ENCODE data around the gene CYP4B1. TPM values are rescaled to one million over a fixed set of nuclear protein-coding genes. Genes with fewer than 3 reads are reported as not detected.
"Not testable (repeated sequence)": the region's sequence is repeated elsewhere in the genome, so short reads cannot be mapped to it uniquely, and the experiment has no call there.

CYP4B1 gene
- total RNA-seq, 2 donors from 2014 or later, result 11.6 to 35.2 TPM

DNA sequence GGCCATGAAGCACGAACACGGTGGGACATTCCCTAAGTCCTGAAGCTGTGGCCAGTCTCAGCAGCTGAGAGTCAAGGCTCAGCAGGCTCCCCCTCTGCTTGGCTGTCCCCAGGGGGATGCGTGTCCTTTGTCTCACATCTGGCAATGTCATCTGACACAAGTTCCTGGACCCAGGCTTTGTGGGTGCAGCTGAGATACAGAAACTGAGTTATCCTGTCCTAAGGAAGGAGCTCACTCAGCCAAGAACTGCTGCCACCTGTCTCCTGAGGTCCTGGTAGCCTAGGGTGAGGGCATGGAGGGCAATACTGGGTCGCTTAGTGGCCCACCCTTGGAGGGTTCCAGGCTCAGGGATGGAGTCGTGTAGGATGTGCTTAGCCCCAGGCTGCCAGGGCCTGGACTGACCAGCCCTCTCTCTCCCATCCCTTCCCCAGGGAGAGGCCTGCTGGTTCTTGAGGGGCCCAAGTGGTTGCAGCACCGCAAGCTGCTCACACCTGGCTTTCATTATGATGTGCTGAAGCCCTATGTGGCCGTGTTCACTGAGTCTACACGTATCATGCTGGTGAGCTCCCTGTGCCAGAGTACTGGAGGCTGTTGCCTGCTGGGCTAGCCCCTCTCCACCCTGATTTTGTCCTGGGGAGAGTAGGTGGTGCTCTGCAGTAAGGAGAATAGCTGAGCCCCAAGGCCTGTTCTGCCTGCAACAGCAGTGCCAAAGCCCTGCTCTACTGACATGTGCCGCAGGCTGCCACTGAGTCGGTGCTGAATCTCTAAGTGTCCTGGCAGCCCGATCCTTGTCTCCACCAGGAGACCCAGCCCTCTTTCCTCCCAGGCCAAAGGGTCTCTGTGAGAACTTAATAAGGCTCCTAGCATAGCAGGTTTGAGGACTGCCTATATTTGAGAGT is 13.5 kb downstream of the CYP4B1 start:
- intact Hi-C loops (cut with DNase I), result no loop called here
- no peak for DNase-seq (ENCODE audit: low spot score)

DNA sequence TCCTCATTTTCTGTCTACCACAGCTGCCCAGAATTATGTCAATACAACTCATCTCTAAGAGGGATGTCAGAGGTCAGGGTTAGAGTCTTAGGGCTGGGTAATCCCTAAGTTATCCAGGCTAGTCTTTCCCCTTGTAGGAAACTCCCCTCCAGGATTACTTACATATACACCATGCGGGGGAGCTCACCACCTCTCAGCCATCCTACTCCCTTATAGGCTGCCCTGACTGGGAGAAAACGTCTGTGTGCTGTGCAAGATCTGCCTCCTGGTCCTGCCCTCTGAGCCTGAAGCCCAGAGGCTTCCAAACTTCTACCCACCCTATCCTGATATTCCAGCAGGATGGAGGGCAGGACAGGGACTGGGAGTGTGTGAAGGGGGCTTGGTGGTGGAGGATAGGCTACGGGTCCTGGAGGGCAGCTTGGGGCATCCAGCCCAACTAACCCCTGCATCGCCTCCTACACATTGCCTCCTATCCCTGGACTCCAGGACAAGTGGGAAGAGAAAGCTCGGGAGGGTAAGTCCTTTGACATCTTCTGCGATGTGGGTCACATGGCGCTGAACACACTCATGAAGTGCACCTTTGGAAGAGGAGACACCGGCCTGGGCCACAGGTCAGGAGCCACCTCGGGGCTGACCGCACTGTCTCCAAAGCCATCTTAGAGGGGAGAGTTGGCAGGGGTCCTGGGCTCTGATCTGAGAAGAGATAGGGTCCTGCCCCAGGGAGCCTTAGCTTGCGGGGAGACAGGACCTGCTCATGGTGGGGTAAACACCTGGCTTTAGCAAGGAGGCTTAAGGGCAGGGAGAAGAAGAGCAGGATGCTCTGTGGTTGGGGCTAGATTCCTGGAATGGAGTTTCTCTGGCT is 14.4 kb downstream of the CYP4B1 start:
- intact Hi-C loops (cut with DNase I), result no loop called here
- no peak for DNase-seq (ENCODE audit: low spot score)

DNA sequence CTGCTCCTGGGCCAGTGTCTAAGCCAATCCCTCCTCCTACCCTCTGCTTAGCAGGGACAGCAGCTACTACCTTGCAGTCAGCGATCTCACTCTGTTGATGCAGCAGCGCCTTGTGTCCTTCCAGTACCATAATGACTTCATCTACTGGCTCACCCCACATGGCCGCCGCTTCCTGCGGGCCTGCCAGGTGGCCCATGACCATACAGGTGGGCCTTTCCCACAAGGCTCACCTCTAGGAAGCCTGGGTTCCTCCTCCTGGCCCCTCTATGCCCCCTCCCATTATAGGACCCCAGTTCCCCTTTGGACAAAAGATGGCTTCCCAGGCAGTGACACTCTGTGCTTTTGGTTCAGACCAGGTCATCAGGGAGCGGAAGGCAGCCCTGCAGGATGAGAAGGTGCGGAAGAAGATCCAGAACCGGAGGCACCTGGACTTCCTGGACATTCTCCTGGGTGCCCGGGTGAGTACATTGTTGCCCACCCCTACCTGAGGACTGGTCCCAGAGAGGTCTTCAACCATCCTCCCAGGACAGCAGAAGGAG is 15.1 kb downstream of the CYP4B1 start:
- intact Hi-C loops (cut with DNase I), result no loop called here

DNA sequence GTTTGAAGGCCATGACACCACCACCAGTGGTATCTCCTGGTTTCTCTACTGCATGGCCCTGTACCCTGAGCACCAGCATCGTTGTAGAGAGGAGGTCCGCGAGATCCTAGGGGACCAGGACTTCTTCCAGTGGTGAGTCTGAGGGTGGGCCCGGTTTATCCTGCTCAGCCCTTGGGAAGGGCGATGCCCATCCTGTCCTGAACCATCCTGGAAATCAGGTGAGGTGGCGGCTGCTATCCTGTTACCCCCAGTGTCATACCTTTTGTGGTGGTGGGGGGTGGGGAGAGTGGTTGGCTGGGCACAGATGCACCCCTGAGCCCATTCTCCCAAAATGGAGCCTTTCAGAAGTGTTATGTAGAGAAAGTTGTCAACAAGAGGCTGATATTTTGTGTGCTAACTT is 16.3 kb downstream of the CYP4B1 start:
- no peak for DNase-seq (ENCODE audit: low spot score)
- intact Hi-C loops (cut with DNase I), result no loop called here

More for the DNA sequence above, 15.1 kb downstream of the CYP4B1 start:
- no peak for DNase-seq (ENCODE audit: low spot score)

DNA sequence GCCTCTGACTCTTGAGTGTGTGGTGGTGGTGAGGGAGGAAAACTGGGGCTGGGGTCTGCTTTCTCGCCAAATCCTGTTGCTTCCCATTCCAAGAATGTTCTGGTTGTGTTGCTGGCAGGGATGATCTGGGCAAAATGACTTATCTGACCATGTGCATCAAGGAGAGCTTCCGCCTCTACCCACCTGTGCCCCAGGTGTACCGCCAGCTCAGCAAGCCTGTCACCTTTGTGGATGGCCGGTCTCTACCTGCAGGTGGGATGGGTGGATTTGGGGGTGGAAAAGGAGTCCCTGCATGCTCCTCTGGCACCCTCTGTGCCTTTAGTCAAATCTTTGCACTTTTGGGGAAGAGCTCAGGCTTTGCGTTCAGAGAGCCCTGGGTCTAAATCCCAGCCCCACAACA is 18.1 kb downstream of the CYP4B1 start:
- DNase-seq (ENCODE audit: low spot score), result no peak

DNA sequence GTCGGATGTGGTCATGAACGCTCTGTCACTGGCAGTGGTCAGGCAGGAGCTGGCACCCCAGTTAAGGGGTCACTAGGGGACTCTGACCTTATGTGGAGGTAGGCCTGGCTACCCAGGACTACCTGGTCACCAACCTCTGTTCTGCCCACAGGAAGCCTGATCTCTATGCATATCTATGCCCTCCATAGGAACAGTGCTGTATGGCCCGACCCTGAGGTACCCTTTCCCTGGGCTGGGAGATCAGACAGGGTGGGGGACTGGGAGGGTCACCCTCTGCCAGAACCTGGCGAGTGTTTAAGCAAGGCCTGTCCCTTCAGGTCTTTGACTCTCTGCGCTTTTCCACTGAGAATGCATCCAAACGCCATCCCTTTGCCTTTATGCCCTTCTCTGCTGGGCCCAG is 19.0 kb downstream of the CYP4B1 start:
- DNase-seq (ENCODE audit: low spot score), result no peak
- intact Hi-C loops (cut with DNase I), result no loop called here

More for the DNA sequence above, 18.1 kb downstream of the CYP4B1 start:
- intact Hi-C loops (cut with DNase I), result no loop called here

DNA sequence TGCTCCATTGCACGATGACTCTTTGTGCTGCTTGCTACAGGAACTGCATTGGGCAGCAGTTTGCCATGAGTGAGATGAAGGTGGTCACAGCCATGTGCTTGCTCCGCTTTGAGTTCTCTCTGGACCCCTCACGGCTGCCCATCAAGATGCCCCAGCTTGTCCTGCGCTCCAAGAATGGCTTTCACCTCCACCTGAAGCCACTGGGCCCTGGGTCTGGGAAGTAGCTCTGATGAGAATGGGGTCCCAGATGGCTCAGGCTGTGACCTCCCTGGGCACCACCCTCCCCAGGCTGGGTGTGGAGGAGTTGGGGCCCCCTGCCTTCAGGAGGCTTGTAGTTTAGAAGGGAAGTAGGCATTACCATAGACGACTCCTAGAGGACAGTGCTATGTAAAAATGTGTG is 19.7 kb downstream of the CYP4B1 start:
- no peak for DNase-seq (ENCODE audit: low spot score)
- intact Hi-C loops (cut with DNase I), result no loop called here

DNA sequence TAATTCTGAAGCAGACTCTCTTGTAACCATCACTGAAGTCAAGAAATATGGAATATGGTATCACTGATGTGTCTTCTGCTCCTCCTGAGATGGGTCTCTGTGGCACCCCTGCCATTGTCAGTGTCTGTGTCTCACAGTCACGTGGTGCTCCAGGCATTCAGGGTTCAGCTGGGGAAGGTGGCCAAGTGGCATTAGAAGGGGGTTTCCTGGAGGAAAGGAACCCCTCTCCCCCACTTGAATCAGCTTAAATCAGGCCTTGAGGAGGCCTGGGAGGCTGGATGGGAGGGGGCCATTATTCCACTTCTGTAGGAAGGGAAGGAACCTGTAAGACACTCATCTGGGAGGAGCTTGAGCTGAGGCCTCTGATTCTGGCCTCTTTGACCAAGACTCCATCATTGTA is 20.5 kb downstream of the CYP4B1 start:
- no peak for DNase-seq (ENCODE audit: low spot score)
- intact Hi-C loops (cut with DNase I), result no loop called here

DNA sequence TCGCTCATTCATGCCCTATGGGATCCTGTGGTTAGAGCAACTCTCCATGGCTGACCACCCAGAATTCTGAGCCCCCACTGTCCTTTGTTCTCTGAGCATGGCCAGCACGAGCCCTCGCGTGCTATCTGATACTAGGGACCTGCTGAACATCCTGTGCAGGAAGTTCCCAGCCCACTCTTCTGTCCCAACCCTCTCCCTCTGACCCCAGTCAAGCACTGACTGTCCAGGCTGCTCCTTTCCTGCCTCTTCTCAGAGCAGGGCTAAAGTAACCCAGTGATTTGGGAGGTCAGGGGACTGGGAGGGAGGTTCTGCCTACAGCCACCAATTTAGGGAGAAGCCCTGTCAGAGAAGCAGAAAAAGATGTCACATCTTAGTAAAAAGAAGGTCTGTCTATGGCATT is 21.2 kb downstream of the CYP4B1 start:
- intact Hi-C loops (cut with DNase I), result no loop called here
- no peak for DNase-seq (ENCODE audit: low spot score)

DNA sequence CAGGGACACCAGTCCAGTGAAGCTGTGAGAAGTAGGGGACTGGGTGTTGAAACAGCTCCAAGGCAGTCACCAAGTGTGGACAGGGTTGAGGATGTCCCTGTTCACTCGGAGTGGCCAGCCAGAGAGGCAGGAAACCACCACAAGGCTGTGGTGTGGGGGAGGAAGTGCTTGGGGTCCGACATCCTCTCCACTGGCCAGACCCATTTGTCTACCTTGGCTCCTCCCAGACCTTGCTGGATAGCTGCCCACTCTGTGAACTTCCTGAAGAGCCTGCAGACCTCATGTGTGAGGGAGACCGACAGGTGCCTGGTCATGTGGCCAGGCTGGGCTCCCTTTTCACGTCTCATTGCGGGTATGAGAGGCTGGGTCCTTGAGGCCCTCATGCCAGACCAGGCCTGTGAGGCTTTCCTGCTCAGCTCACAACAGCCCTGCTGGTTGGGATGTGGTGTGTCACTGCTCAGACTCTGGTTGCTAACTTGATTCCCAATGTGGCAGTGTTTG is 21.8 kb downstream of the CYP4B1 start:
- no peak for DNase-seq (ENCODE audit: low spot score)

DNA sequence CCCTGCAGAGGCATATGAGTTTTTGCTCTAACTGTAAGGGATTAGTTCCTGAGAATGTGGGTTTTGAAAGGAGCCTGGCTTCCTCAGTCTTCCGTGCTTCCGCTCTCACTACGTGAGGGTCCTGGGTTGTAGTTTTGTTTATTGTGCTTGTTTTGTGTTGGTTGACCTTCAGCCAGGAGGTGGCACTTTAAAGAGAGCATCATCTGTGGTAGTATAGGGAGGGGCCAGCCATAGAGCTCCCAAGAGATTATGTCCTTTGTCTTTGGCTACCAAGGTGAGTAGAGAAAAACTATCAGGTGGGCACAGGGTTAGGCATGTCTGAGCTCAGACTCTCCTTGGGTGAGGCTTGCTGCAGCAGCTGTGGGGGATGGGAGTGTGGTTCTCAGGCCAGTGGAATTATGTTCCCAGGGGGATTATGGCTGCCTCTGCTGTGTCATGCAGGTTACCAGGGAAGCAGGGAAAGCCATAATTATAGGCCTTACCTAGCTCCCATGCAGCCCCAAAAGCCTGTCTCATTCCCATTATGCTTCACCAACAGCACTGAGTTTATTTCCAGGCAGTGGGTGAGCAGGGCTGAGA is 23.5 kb downstream of the CYP4B1 start:
- no peak for DNase-seq (ENCODE audit: low spot score)
- intact Hi-C loops (cut with DNase I), result no loop called here

More for the DNA sequence above, 21.8 kb downstream of the CYP4B1 start:
- intact Hi-C loops (cut with DNase I), result no loop called here

DNA sequence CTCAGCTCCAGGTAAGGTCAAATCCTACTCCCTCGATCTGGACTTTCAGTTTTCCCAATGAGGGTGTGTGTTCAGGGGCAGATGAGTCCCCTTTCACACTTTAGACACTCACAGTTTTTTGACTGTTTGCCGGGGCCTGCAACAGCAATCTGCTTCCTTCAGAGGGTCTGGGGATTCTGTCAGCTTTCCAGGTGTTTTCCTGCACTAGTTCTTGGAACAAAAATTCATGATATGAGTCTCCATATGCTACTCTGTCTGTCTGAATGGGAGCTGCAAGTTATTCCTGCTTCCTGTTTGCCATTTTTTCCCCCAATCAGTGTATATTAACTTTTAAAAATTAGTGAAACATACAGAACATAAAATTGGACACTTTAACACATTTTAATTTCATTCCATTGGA is 24.3 kb downstream of the CYP4B1 start:
- intact Hi-C loops (cut with DNase I), result no loop called here
- no peak for DNase-seq (ENCODE audit: low spot score)

DNA sequence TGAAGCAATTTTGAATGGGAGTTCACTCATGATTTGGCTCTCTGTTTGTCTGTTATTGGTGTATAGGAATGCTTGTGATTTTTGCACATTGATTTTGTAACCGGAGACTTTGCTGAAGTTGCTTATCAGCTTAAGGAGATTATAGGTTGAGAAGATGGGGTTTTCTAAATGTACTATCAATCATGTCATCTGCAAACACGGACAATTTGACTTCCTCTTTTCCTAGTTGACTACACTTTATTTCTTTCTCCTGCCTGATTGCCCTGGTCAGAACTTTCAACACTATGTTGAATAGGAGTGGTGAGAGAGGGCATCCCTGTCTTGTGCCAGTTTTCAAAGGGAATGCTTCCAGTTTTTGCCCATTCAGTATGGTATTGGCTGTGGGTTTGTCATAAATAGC is 28.0 kb downstream of the CYP4B1 start:
- DNase-seq (ENCODE audit: low spot score); intact Hi-C loops (cut with DNase I): not testable (repeated sequence)

DNA sequence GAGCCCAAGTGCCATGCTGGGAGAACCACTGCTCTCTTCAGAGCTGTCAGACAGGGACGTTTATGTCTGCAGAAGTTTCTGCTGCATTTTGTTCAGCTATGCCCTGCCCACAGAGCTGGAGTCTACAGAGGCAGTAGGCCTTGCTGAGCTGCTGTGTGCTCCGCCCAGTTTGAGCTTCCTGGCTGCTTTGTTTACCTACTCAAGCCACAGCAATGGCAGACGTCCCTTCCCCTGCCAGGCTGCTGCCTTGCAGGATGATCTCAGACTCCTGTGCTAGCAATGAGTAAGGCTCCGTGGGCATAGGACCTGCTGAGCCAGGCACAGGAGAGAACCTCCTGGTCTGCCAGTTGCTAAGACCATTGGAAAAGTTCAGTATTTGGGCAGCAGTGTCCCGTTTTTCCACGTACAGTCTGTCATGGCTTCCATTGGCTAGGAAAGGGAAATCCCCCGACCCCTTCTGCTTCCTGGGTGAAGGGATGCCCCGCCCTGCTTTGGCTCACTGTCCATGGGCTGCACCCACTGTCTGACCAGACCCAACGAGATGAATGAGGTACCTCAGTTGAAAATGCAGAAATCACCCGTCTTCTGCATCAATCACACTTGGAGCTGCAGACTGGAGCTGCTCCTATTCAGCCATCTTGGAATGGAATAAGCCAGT is 31.9 kb downstream of the CYP4B1 start:
- intact Hi-C loops (cut with DNase I), result no loop called here

DNA sequence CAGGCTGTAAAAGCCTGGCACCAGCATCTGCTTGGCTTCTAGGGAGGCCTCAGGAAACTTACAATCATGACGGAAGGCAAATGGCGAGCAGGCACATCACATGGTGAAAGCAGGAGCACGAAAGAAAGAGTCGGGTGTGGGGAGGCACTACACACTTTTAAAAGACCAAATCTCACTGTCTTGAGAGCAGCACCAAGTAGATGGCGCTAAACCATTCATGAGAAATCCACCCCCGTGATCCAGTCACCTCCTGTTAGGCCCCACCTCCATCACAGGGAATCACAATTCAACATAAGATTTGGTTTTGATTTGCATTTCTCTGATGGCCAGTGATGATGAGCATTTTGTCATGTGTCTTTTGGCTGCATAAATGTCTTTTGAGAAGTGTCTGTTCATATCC is 36.6 kb downstream of the CYP4B1 start:
- DNase-seq (ENCODE audit: low spot score); intact Hi-C loops (cut with DNase I): not testable (repeated sequence)

More for the DNA sequence above, 31.9 kb downstream of the CYP4B1 start:
- DNase-seq (ENCODE audit: low spot score), result no peak

DNA sequence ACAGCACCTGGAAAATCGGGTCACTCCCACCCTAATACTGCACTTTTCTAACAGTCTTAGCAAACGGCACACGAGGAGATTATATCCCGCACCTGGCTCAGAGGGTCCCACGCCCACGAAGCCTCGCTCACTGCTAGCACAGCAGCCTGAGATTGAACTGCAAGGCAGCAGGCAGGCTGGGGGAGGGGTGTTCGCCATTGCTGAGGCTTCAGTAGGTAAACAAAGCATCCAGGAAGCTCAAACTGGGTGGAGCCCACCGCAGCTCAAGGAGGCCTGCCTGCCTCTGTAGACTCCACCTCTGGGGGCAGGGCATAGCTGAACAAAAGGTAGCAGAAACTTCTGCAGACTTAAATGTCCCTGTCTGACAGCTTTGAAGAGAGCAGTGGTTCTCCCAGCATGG is 47.5 kb downstream of the CYP4B1 start:
- DNase-seq (ENCODE audit: low spot score); intact Hi-C loops (cut with DNase I): not testable (repeated sequence)

DNA sequence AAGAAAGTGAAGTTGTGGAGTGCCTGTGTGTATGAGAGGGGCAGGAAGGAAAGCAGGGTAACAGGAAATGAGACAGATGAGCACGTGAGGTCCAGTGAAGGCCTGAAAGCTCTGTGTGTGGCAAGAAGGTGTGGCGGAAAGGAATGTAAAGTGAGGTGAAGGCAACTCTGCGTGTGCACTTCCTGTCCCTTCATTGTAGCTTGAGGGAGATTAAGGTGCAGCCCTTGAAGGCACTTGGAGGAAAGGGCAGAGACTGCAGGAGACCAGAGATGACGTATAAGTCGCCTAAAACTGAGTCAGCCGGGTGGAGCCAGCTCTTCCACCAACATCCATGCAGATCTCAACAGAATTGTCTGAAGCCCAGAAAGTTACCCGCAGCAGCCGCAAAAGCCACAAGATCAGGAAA is 58.8 kb downstream of the CYP4B1 start:
- intact Hi-C loops (cut with DNase I); DNase-seq (ENCODE audit: low spot score): not testable (repeated sequence)

DNA sequence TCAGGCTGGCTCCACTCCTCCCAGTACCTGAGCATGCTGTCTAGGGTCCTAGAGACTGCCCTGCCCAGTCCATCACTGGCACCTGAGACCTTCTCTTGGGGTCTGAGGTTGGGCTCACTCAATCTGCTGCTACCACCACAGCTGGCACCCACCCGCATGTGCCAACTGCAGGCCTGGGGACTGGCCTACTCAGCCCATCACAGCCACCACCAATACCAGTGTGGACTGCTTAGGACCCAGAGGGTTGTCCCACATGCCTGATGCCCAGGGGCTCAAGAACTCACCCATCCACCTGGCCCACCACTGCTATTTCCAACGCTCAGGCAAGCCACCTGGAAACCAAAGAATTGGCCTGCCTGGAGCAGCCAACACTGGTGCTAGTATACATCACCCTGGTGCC is 63.5 kb downstream of the CYP4B1 start:
- no peak for DNase-seq (ENCODE audit: low spot score)
- intact Hi-C loops (cut with DNase I), result no loop called here

Measured in posterior vena cava (tissue), 2 donors.